RPMI7951 (cell line): ENCODE results near the gene SMYD4. TPM values are rescaled to one million over a fixed set of nuclear protein-coding genes. Genes with fewer than 3 reads are reported as not detected.
A peak's percentile ranks its signal among the peaks of the same experiment; 100 is the strongest.

Source experiments
- DNase-seq: peaks from one replicate; pipeline ENCODE4 v3.0.0-alpha.2; 2012; ENCODE audit warnings: low read depth
- total RNA-seq: library from RNA; depleted of rRNA; stranded (reverse); fragments of >200 nt; shearing (Covaris generic); gene quantifications from 2 replicates; pipeline ENCODE4 v1.2.3, GENCODE V29; 2014; rRNA removed

The SMYD4 gene
- total RNA-seq, 1 experiment from 2014 or later, result 6.2 TPM

DNA sequence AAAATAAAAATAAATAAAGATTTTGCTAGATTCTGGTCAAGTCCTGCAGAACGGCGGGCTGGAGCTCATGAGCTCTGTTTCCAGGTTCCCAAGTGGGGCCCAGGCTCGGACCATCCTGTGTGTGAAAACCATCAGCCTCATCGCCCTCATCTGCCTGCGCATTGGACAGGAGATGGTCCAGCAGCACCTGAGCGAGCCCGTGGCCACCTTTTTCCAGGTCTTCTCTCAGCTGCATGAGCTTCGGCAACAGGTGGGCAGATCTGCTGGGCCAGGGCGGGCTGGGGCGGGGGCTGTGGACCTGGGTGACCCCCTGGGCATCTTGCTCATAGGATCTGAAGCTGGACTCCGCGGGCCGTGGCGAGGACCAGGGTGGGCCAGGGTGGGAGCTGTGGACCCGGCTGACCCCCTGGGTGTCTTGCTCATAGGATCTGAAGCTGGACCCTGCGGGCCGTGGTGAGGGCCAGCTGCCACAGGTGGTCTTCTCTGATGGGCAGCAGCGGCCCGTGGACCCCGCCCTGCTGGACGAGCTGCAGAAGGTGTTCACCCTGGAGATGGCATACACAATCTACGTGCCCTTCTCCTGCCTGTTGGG, 97.4 kb downstream of the SMYD4 start:
- DNase-seq, result no peak

DNA sequence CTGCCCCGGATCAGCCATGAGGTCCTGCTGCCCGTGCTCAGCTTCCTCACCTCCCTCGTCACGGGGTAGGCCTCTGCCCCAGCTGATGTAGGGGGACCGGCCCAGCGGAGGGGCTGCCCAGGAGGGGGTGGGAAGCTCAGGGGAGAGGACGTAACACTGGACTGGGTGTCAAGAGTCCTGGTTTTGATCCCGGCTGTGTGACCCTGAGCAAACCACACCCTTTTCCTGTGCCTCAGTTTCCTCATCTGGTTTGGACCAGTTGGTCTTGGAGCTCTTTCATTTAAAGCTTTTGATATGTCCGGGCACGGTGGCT, 98.6 kb downstream of the SMYD4 start:
- no peak for DNase-seq

DNA sequence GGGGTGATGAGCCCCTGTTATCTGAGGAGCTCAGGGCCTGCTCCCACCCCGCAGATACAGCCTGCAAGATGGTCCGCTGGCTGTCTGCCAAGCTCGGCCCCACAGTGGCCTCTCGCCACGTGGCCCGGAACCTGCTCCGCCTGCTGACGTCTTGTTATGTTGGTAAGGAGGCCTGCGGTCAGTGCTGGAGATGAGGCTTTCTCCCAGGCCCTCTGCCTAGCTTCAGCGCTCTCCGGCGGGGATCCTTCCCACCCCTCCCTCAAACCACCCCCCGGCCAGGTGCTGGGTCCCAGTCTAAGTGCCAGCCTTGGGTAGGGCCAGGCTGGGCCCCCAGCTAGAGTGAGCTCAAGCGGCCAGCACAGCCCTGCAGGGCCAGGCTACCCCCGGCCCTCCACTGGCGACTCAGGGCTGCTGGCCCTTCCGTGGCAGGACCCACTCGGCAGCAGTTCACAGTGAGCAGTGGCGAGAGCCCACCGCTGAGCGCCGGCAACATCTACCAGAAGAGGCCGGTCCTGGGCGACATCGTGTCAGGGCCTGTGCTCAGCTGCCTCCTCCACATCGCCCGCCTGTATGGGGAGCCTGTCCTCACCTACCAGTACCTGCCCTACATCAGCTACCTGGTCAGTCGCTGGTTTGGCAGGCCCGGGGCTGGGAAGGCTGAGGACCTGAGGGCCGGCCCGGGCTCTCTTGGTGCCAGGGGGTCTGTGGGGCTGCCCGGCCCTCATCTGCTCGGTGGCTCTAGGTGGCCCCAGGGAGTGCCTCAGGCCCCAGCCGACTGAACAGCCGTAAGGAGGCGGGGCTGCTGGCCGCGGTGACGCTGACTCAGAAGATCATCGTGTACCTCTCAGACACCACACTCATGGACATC, 99.1 kb downstream of the SMYD4 start:
- peak; percentile 71 for DNase-seq

DNA sequence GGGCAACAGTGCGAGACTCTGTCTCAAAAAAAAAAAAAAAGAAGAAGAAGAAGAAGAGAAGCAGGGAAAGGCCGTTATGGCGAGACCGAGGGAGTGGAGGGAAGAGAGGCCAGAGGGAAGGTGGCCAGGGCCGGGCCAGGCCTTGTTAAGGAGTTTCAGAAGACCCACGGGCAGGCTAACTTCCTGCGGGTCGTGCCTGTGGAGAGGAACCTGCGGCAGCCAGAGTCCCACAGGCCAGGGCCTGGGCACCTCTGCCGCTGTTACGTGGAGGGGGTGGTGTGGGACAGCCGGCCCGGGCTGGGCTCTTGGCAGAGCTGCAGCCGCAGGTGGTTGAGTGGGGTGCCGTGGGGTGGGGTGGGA, 99.8 kb downstream of the SMYD4 start:
- no peak for DNase-seq

Other genes with a start within 250 kb of the SMYD4 start
- gene SLC43A2, start 201.1 kb downstream of the SMYD4 start, total RNA-seq, result 2.2 and 2.5 TPM in 2 replicates
- gene SCARF1, start 184.2 kb downstream of the SMYD4 start, total RNA-seq, result 0.12 and 0.20 TPM in 2 replicates
- 8.8 and 9.1 TPM in 2 replicates for gene RILP, start 180.0 kb downstream of the SMYD4 start, total RNA-seq
- gene PRPF8, start 145.0 kb downstream of the SMYD4 start, total RNA-seq, result 65.7 and 69.7 TPM in 2 replicates
- gene TLCD2, start 119.5 kb downstream of the SMYD4 start, total RNA-seq, result 0.39 and 0.48 TPM in 2 replicates
- gene WDR81, start 105.2 kb downstream of the SMYD4 start, total RNA-seq, result 5.3 and 8.2 TPM in 2 replicates
- under 0.01 and 0.24 TPM in 2 replicates for gene SERPINF2, start 87.0 kb downstream of the SMYD4 start, total RNA-seq
- gene SERPINF1, start 67.8 kb downstream of the SMYD4 start, total RNA-seq, result 127 and 150 TPM in 2 replicates
- gene RPA1, start 103 bp upstream of the SMYD4 start, total RNA-seq, result 21.6 and 23.6 TPM in 2 replicates
- gene RTN4RL1, start 195.4 kb upstream of the SMYD4 start, total RNA-seq, result 7.6 and 8.8 TPM in 2 replicates
- gene DPH1, start 200.3 kb upstream of the SMYD4 start, total RNA-seq, result 12.1 and 16.3 TPM in 2 replicates
- gene OVCA2, start 212.1 kb upstream of the SMYD4 start, total RNA-seq, result 67.5 and 69.9 TPM in 2 replicates
- 4.6 and 14.2 TPM in 2 replicates for gene HIC1, start 225.2 kb upstream of the SMYD4 start, total RNA-seq